ENCODE data around the gene C2orf74. TPM values are rescaled to one million over a fixed set of nuclear protein-coding genes. Genes with fewer than 3 reads are reported as not detected.
"Not testable (repeated sequence)": the region's sequence is repeated elsewhere in the genome, so short reads cannot be mapped to it uniquely, and the experiment has no call there.

The C2orf74 gene
- total RNA-seq, 1 experiment from 2014 or later = 29.0 TPM

DNA sequence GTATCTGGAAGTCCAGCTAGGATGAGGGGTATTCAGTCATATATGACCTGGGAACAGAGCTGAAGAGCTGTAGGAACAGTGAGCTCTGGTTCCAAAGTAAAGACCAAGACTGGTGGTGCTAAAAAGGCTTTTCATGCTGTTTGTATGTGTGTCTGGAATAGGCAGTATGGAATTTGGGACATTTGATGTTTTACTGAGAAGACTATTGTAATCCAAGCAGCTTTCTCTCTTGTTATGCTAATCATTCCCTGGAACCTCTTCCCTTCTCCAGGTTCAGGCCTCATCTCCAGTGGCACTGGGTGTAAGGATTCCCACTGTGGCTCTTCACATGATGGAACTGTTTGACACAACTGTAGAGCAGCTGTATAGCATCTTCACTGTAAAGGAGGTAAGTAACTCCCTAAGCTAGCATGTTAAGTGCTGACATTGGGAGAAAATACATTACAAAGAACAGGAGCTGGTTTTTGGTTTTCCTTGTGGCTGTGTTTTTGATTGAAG is 23.3 kb downstream of the C2orf74 start:
- in situ Hi-C loops (cut with HindIII; ENCODE audit: low pct_unique_long_range_greater_than_20kb, low sequenced_read_pairs) = no loop called here
- DNase-seq (ENCODE audit: low read depth, low spot score) = no peak

GRCh38 chr2:61187085-61187484 is 25.1 kb downstream of the C2orf74 start:
- DNase-seq (ENCODE audit: low read depth, low spot score) = no peak
- in situ Hi-C loops (cut with HindIII; ENCODE audit: low pct_unique_long_range_greater_than_20kb, low sequenced_read_pairs) = no loop called here

DNA sequence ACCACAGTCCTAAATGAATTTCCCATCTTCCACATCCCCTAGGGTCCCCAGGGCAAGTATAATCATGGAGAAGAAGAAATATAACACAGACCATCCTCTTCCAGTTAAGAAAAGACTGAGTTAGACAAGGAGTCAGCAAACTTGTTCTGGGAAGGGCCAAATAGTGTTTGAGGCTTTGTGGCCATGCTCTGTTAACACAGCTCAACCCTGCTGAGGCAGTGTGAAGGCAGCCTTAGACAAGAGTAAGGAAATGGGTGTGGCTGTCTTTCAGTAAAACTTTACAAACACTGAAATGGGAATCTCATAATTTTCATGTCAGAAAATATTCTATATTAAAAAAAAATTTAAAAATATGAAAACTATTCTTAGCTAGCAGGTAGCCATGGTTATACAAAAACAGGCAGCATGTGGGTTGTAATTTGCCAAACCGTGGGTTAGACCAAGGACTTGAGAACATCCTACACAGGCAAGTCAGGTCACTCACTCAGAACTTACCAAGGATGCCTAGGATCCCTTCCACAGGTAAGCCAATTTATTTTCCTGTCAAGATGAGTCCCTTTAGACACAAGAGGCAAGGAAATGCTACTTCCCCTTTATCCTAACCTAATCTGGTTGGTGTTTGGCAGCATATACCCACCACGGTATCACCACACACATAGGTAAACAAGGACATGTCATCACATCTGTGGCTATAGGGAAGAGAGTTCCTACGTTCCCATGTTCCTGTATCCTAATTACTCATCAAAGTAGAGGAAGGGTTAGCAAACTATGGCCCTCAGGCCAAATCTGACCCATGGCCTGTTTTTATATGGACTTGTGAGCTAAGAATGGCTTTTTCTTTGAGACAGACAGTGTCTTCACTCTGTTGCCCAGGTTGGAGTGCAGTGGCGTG is 31.9 kb downstream of the C2orf74 start:
- in situ Hi-C loops (cut with HindIII; ENCODE audit: low pct_unique_long_range_greater_than_20kb, low sequenced_read_pairs) = no loop called here
- DNase-seq (ENCODE audit: low read depth, low spot score) = no peak

GRCh38 chr2:61194646-61195045 is 32.7 kb downstream of the C2orf74 start:
- in situ Hi-C loops (cut with HindIII; ENCODE audit: low pct_unique_long_range_greater_than_20kb, low sequenced_read_pairs); DNase-seq (ENCODE audit: low read depth, low spot score): not testable (repeated sequence)

DNA sequence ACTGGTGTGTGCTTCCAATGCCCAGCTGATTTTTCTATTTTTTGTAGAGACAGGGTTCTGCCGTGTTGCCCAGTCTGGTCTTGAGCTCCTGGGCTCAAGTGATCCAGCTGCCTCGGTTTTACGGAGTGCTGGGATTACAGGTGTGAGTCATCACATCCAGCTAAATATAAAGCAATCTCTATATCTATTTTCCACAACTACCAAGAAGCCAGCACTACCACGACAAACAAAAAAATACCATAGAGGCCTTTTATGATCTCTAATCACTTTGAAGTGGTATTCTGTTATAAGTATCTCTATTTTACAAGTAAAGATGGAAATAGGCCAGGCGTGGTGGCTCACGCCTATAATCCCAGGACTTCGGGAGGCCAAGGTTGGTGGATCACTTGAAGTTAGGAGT is 34.7 kb downstream of the C2orf74 start:
- no peak for DNase-seq (ENCODE audit: low read depth, low spot score)
- in situ Hi-C loops (cut with HindIII; ENCODE audit: low pct_unique_long_range_greater_than_20kb, low sequenced_read_pairs) = no loop called here

- in situ Hi-C loops (cut with HindIII; ENCODE audit: low pct_unique_long_range_greater_than_20kb, low sequenced_read_pairs) = no loop called here
Observed at GRCh38 chr2:61205132-61205531, 43.1 kb downstream of the C2orf74 start.

GRCh38 chr2:61210332-61210981 is 48.5 kb downstream of the C2orf74 start:
- no peak for DNase-seq (ENCODE audit: low read depth, low spot score)
- in situ Hi-C loops (cut with HindIII; ENCODE audit: low pct_unique_long_range_greater_than_20kb, low sequenced_read_pairs) = no loop called here

More at GRCh38 chr2:61205132-61205531, 43.1 kb downstream of the C2orf74 start:
- no peak for DNase-seq (ENCODE audit: low read depth, low spot score)

DNA sequence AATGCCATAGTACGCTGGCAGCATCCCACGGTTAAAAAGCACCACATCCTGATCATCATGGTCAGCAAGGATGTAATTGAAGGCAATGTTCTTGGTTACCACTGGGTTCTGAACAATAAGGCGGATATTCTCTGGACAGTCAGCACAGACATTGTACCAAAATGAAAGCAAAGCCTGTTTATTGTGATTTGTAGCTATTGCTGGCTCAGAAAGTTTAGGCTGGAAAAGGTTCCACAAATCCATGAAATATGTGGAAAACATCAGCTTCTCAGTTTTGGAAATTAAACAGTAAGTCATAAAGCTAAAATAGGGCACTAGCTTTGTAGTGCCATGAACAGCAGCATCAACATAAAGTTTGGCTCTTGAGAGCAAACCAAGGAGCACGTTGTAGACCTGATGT is 52.2 kb downstream of the C2orf74 start:
- in situ Hi-C loops (cut with HindIII; ENCODE audit: low pct_unique_long_range_greater_than_20kb, low sequenced_read_pairs) = no loop called here
- no peak for DNase-seq (ENCODE audit: low read depth, low spot score)

Other genes with a start within 250 kb of the C2orf74 start
- gene PEX13, start 144.5 kb upstream of the C2orf74 start, total RNA-seq (2014; rRNA removed; shearing (Covaris generic)) = 30.2 and 30.7 TPM in 2 replicates
- 5.2 and 6.7 TPM in 2 replicates for gene PUS10, start 143.9 kb upstream of the C2orf74 start, total RNA-seq (2014; rRNA removed; shearing (Covaris generic))
- 6.8 and 9.4 TPM in 2 replicates for gene SANBR, start 96.3 kb upstream of the C2orf74 start, total RNA-seq (2014; rRNA removed; shearing (Covaris generic))

Measured in SK-MEL-5 (cell line).